Nephron (organoid): ENCODE results near the gene TRIM63.
A peak's percentile ranks its signal among the peaks of the same experiment; 100 is the strongest.

Experiments
- H3K27ac Mint-ChIP-seq, 3 experiments: 2 replicates each; pipeline ENCODE4 v1.8.0; 2020; ENCODE audit warnings: mixed read lengths in 3 of 3, mild to moderate bottlenecking in 2 of 3, moderate library complexity in 1 of 3
- H3K27me3 Mint-ChIP-seq: 2 replicates; pipeline ENCODE4 v1.8.0; 2021; ENCODE audit warnings: low read depth, mild to moderate bottlenecking, moderate library complexity, mixed read lengths
- H3K36me3 Mint-ChIP-seq: 2 replicates; pipeline ENCODE4 v1.8.0; 2020; ENCODE audit warnings: low read depth, mixed read lengths
- H3K4me1 Mint-ChIP-seq: 2 replicates; pipeline ENCODE4 v1.8.0; 2020; ENCODE audit warnings: mixed read lengths
- H3K4me3 Mint-ChIP-seq, 3 experiments: 2 replicates each; pipeline ENCODE4 v1.8.0; 2020; ENCODE audit warnings: mild to moderate bottlenecking in 3 of 3, mixed read lengths in 3 of 3, moderate library complexity in 2 of 3
- H3K9me3 Mint-ChIP-seq: 2 replicates; pipeline ENCODE4 v1.8.0; 2020; ENCODE audit warnings: mixed read lengths
- CTCF ChIP-seq, 3 experiments: fragments of 200-600 bp; sonication (generic); IDR thresholded peaks; one replicate each; pipeline ENCODE4 v1.5.0; 2021; ENCODE audit warnings: antibody characterized with exemption in 3 of 3; ENCODE audit not compliant: unreplicated experiment in 3 of 3

Gene TRIM63

GRCh38 chr1:26020941-26021646 lies 46.3 kb downstream of the TRIM63 start:
- Mint-ChIP-seq H3K4me3 (peak overlapping the region; percentile 81 to 83 (median 82)), H3K27ac (peak overlapping the region; percentile 39 to 71 (median 54)), H3K36me3 (no peaks in the 10 kb centered on the region), H3K4me1 (peaks cover 69% of the 10 kb centered on the region), H3K27me3 (peaks cover 5% of the 10 kb centered on the region), H3K9me3 (no peaks in the 10 kb centered on the region)
- TF ChIP-seq CTCF (IDR thresholded peaks at IDR 0.05; ENCODE audit: unreplicated experiment in 3 of 3): no peak

GRCh38 chr1:26020330-26020768 lies 47.1 kb downstream of the TRIM63 start:
- H3K4me3 Mint-ChIP-seq: peak overlapping the region; percentile 37 to 53 (median 46)
- H3K36me3 Mint-ChIP-seq: no peaks in the 10 kb centered on the region
- peaks cover 5% of the 10 kb centered on the region for H3K27me3 Mint-ChIP-seq
- H3K27ac Mint-ChIP-seq: peak overlapping the region; percentile 25 to 68 (median 63)
- no peaks in the 10 kb centered on the region for H3K9me3 Mint-ChIP-seq
- TF ChIP-seq CTCF (IDR thresholded peaks at IDR 0.05; ENCODE audit: unreplicated experiment in 3 of 3): no peak
- H3K4me1 Mint-ChIP-seq: peaks cover 65% of the 10 kb centered on the region

GRCh38 chr1:26019641-26020315 lies 47.7 kb downstream of the TRIM63 start:
- Mint-ChIP-seq H3K4me3 (peak overlapping the region in 1 of 3 experiments; percentile 53), H3K27me3 (peaks cover 5% of the 10 kb centered on the region), H3K9me3 (no peaks in the 10 kb centered on the region), H3K4me1 (peaks cover 65% of the 10 kb centered on the region), H3K27ac (peak overlapping the region; percentile 25 to 68 (median 63)), H3K36me3 (no peaks in the 10 kb centered on the region)
- TF ChIP-seq CTCF (IDR thresholded peaks at IDR 0.05; ENCODE audit: unreplicated experiment in 3 of 3): no peak

GRCh38 chr1:26017606-26018005 lies 49.8 kb downstream of the TRIM63 start:
- H3K4me1 Mint-ChIP-seq: peaks cover 52% of the 10 kb centered on the region
- no peaks in the 10 kb centered on the region for H3K9me3 Mint-ChIP-seq
- no peak for TF ChIP-seq CTCF (IDR thresholded peaks at IDR 0.05; ENCODE audit: unreplicated experiment in 3 of 3)
- H3K27ac Mint-ChIP-seq: no peak overlapping the region
- no peak overlapping the region for H3K4me3 Mint-ChIP-seq
- no peaks in the 10 kb centered on the region for H3K36me3 Mint-ChIP-seq
- peaks cover 5% of the 10 kb centered on the region for H3K27me3 Mint-ChIP-seq

GRCh38 chr1:26016953-26017545 lies 50.4 kb downstream of the TRIM63 start:
- H3K4me1 Mint-ChIP-seq: peaks cover 53% of the 10 kb centered on the region
- no peak for TF ChIP-seq CTCF (IDR thresholded peaks at IDR 0.05; ENCODE audit: unreplicated experiment in 3 of 3)
- H3K27me3 Mint-ChIP-seq: peaks cover 5% of the 10 kb centered on the region
- no peaks in the 10 kb centered on the region for H3K36me3 Mint-ChIP-seq
- H3K27ac Mint-ChIP-seq: peak overlapping the region in 2 of 3 experiments; percentile 25 to 42
- H3K9me3 Mint-ChIP-seq: no peaks in the 10 kb centered on the region
- no peak overlapping the region for H3K4me3 Mint-ChIP-seq
